GM10266 (cell line): Measurements from ENCODE around the gene RNF225.
A peak's percentile ranks its signal among the peaks of the same experiment; 100 is the strongest.

ENCODE experiments used
- DNase-seq: peaks from one replicate; pipeline ENCODE4 v3.0.0; 2012; ENCODE audit errors: extremely low spot score
- TF ChIP-seq, protein P1 (sequence below): IDR thresholded peaks from 2 replicates; pipeline ENCODE4 v1.5.1; 2012; ENCODE audit warnings: mild to moderate bottlenecking, low read depth; ENCODE audit not compliant: control insufficient read depth, insufficient read depth; ENCODE audit errors: missing control alignments

RNF225 gene

GRCh38 chr19:58356766-58357480 is 38.5 kb upstream of the RNF225 start:
- TF ChIP-seq, protein P1, sequence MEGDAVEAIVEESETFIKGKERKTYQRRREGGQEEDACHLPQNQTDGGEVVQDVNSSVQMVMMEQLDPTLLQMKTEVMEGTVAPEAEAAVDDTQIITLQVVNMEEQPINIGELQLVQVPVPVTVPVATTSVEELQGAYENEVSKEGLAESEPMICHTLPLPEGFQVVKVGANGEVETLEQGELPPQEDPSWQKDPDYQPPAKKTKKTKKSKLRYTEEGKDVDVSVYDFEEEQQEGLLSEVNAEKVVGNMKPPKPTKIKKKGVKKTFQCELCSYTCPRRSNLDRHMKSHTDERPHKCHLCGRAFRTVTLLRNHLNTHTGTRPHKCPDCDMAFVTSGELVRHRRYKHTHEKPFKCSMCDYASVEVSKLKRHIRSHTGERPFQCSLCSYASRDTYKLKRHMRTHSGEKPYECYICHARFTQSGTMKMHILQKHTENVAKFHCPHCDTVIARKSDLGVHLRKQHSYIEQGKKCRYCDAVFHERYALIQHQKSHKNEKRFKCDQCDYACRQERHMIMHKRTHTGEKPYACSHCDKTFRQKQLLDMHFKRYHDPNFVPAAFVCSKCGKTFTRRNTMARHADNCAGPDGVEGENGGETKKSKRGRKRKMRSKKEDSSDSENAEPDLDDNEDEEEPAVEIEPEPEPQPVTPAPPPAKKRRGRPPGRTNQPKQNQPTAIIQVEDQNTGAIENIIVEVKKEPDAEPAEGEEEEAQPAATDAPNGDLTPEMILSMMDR = no peak
- DNase-seq = no peak

DNA sequence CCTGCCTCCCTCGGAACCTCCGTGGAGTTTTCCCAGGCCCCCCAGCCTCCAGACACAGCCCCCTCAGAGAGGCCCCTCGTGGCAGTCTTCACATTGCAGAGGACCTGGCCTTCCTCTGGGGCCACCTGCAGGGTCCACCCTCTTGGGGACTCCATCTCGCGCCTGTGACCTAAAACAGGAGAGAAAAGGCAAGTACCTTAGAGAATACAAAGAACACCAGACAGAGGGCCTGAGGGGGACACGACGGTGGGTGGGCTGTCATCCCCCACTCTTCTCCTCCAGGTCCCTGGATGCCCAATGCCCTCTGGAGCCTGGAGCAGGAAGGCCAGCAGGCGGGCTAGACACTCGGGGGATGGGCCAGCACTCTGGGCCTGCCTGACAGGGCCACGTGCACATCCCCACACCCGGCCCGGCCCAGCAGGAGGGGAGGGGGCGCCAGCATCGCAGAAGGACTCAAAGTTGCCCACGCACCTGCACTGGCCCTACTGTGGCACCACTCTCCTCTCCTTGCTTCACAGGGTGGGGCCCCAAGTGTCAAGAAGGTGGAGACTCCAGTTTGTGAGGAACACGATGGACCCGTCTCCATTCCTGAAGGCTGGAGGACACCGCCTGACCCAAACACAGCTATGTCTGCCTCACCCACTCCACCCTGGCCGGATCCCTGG is 37.8 kb upstream of the RNF225 start:
- TF ChIP-seq, protein P1 = no peak
- DNase-seq = no peak

GRCh38 chr19:58361900-58362271 is 33.6 kb upstream of the RNF225 start:
- TF ChIP-seq, protein P1 = no peak
- peak; percentile 75 for DNase-seq

GRCh38 chr19:58362272-58362994 is 33.0 kb upstream of the RNF225 start, which contains the start of gene ZNF497:
Gene ZNF497 (minus strand): TSS chr19:58362751. CDS start chr19:58357635, 5,116 bp downstream.
- TF ChIP-seq, protein P1 = peak; percentile 6
- DNase-seq = peak; percentile 100

DNA sequence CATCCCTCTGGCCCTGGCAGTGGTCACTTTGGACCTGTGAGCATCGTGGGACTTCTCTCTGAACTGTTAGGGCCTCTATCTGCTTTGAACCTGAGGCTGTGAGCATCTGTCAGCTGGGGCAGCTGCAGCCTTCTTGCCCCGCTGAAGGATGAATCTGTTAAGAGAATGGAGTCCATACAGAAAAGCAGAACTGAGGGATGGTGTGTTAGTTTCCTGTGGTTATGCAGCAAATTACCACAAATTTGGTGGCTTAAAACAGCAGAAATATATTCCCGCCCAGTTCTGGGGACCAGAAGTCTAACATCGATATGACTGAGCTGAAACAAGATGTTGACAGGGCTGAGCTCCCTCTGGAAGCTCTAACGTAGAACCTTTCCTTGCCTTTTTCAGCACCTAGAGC is 31.3 kb upstream of the RNF225 start:
- TF ChIP-seq, protein P1 = no peak
- no peak for DNase-seq

DNA sequence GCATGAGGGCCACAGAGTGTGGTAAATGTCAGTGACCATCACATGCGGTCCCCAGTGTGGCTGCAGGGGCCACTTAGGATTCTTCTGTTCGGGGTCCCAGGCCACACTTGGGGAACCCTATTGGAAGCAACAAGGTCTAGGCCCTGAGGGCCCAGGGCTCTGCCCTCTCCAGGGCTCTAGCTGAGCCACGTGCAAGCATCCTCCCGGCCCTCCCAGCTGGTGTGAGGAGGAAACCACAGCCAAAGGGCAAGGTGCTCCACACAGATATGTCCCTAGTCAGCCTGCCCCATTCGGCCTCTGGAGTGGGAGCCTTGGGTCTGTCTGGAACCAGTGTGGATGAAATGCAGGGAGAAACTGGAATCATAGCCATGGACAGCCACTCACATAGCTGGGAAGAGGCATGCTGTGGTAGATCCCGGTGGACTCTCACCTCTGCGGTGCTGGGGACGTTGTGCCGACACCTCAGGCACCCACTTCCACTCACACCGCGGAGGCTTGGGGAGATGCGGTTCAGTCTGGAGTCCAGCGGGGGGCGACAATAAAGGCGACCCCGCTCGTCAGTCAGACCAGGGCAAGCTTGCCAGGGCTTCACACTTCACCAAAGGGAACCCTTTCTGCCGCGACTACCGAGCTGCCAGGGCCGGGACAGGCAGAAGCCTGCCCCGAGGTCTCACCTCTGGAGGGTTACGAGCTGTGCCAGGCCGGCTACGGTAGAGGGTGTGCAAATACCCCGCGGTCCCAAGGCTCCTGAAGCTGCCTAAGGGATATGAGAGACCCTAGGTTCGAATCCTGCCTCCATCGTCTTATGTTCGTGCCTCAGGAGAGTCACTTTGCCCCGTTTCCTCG is 28.6 kb upstream of the RNF225 start:
- no peak for DNase-seq
- TF ChIP-seq, protein P1 = no peak
